HepG2 (cell line): ENCODE results near the gene EXOC3L4. TPM values are rescaled to one million over a fixed set of nuclear protein-coding genes. Genes with fewer than 3 reads are reported as not detected.

Experiments used
- ATAC-seq: fragments of 200-7000 bp; cut with Tn5 transposase; 3 replicates; pipeline ENCODE4 v1.9.1; 2020; ENCODE audit warnings: mild to moderate bottlenecking, moderate library complexity
- BruUV-seq: library from RNA; stranded (reverse); fragments of 400-500 nt; replicated peaks from 2 replicates; lab custom pipeline; 2021; lab: Mats Ljungman, UMichigan
- CTCF ChIA-PET: fragments of 300-600 bp; formaldehyde crosslinking; extraction: SDS; loops from one replicate; lab custom pipeline; 2021; ENCODE audit warnings: low total read pairs, inconsistent platforms, low intra/inter-chr PET ratio; lab: Yijun Ruan, JAX
- POLR2A ChIA-PET: fragments of 350-600 bp; sonication (Branson Sonifier 250); formaldehyde crosslinking; loops from one replicate; lab custom pipeline; 2020; ENCODE audit warnings: antibody characterized with exemption, inconsistent platforms; lab: Yijun Ruan, JAX
- DNase-seq: peaks from one replicate; pipeline ENCODE4 v3.0.0-alpha.2; 2015; ENCODE audit warnings: low spot score
- FAIRE-seq: peaks from 3 replicates; lab custom pipeline; 2011; peaks lifted over from hg19 to GRCh38; lab: Jason Lieb, UNC
- H2AFZ ChIP-seq: one replicate; pipeline ENCODE4 v1.6.1; 2011; ENCODE audit warnings: low read length, inconsistent platforms
- H3K27ac ChIP-seq: fragments of 300-600 bp; 3 replicates; pipeline ENCODE4 v1.8.0; 2011; ENCODE audit warnings: mixed run types, mild to moderate bottlenecking, mixed read lengths, low read length, inconsistent platforms; ENCODE audit not compliant: insufficient read depth; ENCODE audit errors: extremely low read length
- H3K27me3 ChIP-seq, 2 experiments: fragments of 200-600 bp in 1 of 2; 2 replicates in 1 of 2; 3 replicates in 1 of 2; pipeline versions ENCODE4 v1.6.0 to v1.8.0; 2011; ENCODE audit warnings: low read length in 2 of 2, mild to moderate bottlenecking in 2 of 2, moderate library complexity in 2 of 2, inconsistent platforms in 1 of 2; ENCODE audit not compliant: insufficient read depth in 2 of 2, control insufficient read depth in 1 of 2
- H3K36me3 ChIP-seq, 2 experiments: fragments of 200-600 bp in 1 of 2; replicated peaks in 1 of 2; 2 replicates in 1 of 2; 3 replicates in 1 of 2; pipeline versions ENCODE4 v1.5.1 to v1.8.0; 2011; ENCODE audit warnings: low read length in 2 of 2, inconsistent platforms in 1 of 2; ENCODE audit not compliant: insufficient read depth in 2 of 2, control insufficient read depth in 1 of 2
- H3K4me1 ChIP-seq: 2 replicates; pipeline ENCODE4 v1.5.1; 2012; ENCODE audit warnings: low read length, inconsistent platforms; ENCODE audit not compliant: insufficient read depth
- H3K4me2 ChIP-seq: 2 replicates; pipeline ENCODE4 v1.6.0; 2011; ENCODE audit warnings: low read depth, low read length, inconsistent platforms
- H3K4me3 ChIP-seq, 3 experiments: fragments of 200-600 bp in 1 of 3; sonication (generic), shearing (Covaris generic) in 1 of 3; replicated peaks in 1 of 3; 2 replicates each; pipeline ENCODE4 v1.5.1; 2011 to 2016; ENCODE audit warnings: low read length in 3 of 3, inconsistent platforms in 2 of 3, low read depth in 2 of 3, mild to moderate bottlenecking in 2 of 3, control low read depth in 1 of 3, mixed read lengths in 1 of 3; ENCODE audit not compliant: insufficient read depth in 1 of 3
- H3K79me2 ChIP-seq: one replicate; pipeline ENCODE4 v1.6.1; 2011; ENCODE audit warnings: low read length, inconsistent platforms; ENCODE audit not compliant: insufficient read depth
- H3K9ac ChIP-seq: 2 replicates; pipeline ENCODE4 v1.6.0; 2011; ENCODE audit warnings: mild to moderate bottlenecking, low read depth, low read length, inconsistent platforms; ENCODE audit not compliant: insufficient read depth
- H3K9me3 ChIP-seq: 2 replicates; pipeline ENCODE4 v1.5.1; 2012; ENCODE audit warnings: mild to moderate bottlenecking, low read length
- H4K20me1 ChIP-seq: 2 replicates; pipeline ENCODE4 v1.6.0; 2011; ENCODE audit warnings: inconsistent platforms, mild to moderate bottlenecking, low read length, moderate library complexity; ENCODE audit not compliant: insufficient read depth
- DDIT3 ChIP-seq: sonication (generic); formaldehyde crosslinking; IDR thresholded peaks from 2 replicates; pipeline ENCODE4 v1.4.0; 2020; ENCODE audit warnings: mild to moderate bottlenecking, missing genetic modification reagents
- GTF3A ChIP-seq: sonication (generic); formaldehyde crosslinking; conservative IDR thresholded peaks from 2 replicates; pipeline ENCODE4 v1.4.0; 2020; ENCODE audit warnings: mild to moderate bottlenecking, missing genetic modification reagents
- MAFF ChIP-seq: IDR thresholded peaks from 2 replicates; pipeline ENCODE4 v1.6.1; 2011; ENCODE audit warnings: low read depth, low read length, improper control_type of control experiment
- MAFG ChIP-seq: sonication (generic); formaldehyde crosslinking; IDR thresholded peaks from 2 replicates; pipeline ENCODE4 v1.5.1; 2020; ENCODE audit warnings: mild to moderate bottlenecking, missing genetic modification reagents
- MAFK ChIP-seq, 2 experiments: IDR thresholded peaks in 1 of 2; conservative IDR thresholded peaks in 1 of 2; 2 replicates each; pipeline ENCODE4 v1.6.1; 2011; ENCODE audit warnings: improper control_type of control experiment in 2 of 2, low read length in 2 of 2
- SYNCRIP ChIP-seq: fragments of 200-400 bp; formaldehyde crosslinking; IDR thresholded peaks from 2 replicates; pipeline ENCODE4 v1.6.1; 2018; ENCODE audit warnings: mild to moderate bottlenecking, low read depth, low read length; ENCODE audit not compliant: insufficient read depth
- XRCC5 ChIP-seq: fragments of 200-400 bp; formaldehyde crosslinking; optimal IDR thresholded peaks from 2 replicates; pipeline ENCODE3; 2017; ENCODE audit warnings: mild to moderate bottlenecking, low read length
- ZNF121 ChIP-seq: sonication (generic); formaldehyde crosslinking; IDR thresholded peaks from 2 replicates; pipeline ENCODE4 v1.5.0; 2020; ENCODE audit warnings: mild to moderate bottlenecking, missing genetic modification reagents
- ZNF263 ChIP-seq: sonication (generic); formaldehyde crosslinking; IDR thresholded peaks from 2 replicates; pipeline ENCODE4 v1.4.0; 2020; ENCODE audit warnings: missing genetic modification reagents
- WGBS: methylation state at CpG from one replicate; pipeline ENCODE4 v1.1.6; 2017; ENCODE audit warnings: low lambda C conversion rate; 5-methylcytosine and 5-hydroxymethylcytosine counted together
- in situ Hi-C: cut with HindIII; loops from 2 replicates; pipeline ENCODE4 v1.10.0; 2017; ENCODE audit warnings: low pct_unique_long_range_greater_than_20kb; ENCODE audit not compliant: extremely low pct_ligation_motif_present
- intact Hi-C: fragments of 100-400 bp; cut with micrococcal nuclease; formaldehyde crosslinking; loops from one replicate; pipeline ENCODE4 v1.10.0; 2022; ENCODE audit not compliant: unreplicated experiment
- polyA plus RNA-seq, 8 experiments: library from polyadenylated mRNA; depleted of rRNA in 3 of 8; stranded (reverse) in 7 of 8; unstranded in 1 of 8; fragments of >200 nt; fragmentation: Illumina TruSeq in 4 of 8; extraction: Trizol in 4 of 8; gene quantifications; 2 replicates each; pipeline versions ENCODE4 v1.2.1 to v1.2.3, GENCODE V29; 2011 to 2016; ENCODE audit warnings: low read depth in 4 of 8, missing spikeins in 1 of 8, mixed read lengths in 1 of 8; ENCODE audit not compliant: insufficient read depth in 1 of 8
- total RNA-seq, 5 experiments: library from RNA; depleted of rRNA; stranded (reverse); fragments of >200 nt; fragmentation: Illumina TruSeq; extraction: Trizol; gene quantifications; 2 replicates each; pipeline ENCODE4 v1.2.3, GENCODE V29; 2016; ENCODE audit warnings: low read depth in 1 of 5
- TF ChIP-seq, protein P1 (sequence below): sonication (generic); formaldehyde crosslinking; IDR thresholded peaks from 2 replicates; pipeline ENCODE4 v1.5.0; 2020; ENCODE audit warnings: missing genetic modification reagents

The EXOC3L4 gene
- total and polyA plus RNA-seq, 2 of the 13 experiments (the other 11 are each of a cell fraction or from before 2014, with no cell fraction given), result 11.8 to 27.0 TPM

GRCh38 chr14:103136388-103137271 lies 42.1 kb downstream of the EXOC3L4 start:
- H4K20me1 ChIP-seq, result no peaks in the 10 kb centered on the region; the same call in 1 of the 2 replicates
- H3K4me2 ChIP-seq, result no peak overlapping the region
- POLR2A ChIA-PET, result interaction anchor here (1.2 kb wide), 1 partner anchor 18 kb away, joined by 3 read pairs; no protein-coding TSS in a partner anchor
- no peaks in the 10 kb centered on the region for H3K36me3 ChIP-seq
- H3K27ac ChIP-seq, result no peak overlapping the region
- in situ Hi-C loops, result no loop called here
- DNase-seq (no peak), FAIRE-seq (no peak), ATAC-seq (no peak)
- TF ChIP-seq MAFK (conservative IDR thresholded peaks at IDR 0.05 in 1 of 2, IDR thresholded peaks at IDR 0.05 in 1 of 2; ENCODE audit: low read length in 2 of 2) (peak; percentile 80 to 88), ZNF121 (0 out of 2 replicates have a peak, but pooled peaks have one; percentile 13), SYNCRIP (no peak), DDIT3 (CRISPR knock-in tag) (no peak), MAFF (peak; percentile 82), ZNF263 (CRISPR knock-in tag) (peak; percentile 76), XRCC5 (peak; percentile 18), MAFG (peak; percentile 92), GTF3A (no peak)
- TF ChIP-seq, protein P1, sequence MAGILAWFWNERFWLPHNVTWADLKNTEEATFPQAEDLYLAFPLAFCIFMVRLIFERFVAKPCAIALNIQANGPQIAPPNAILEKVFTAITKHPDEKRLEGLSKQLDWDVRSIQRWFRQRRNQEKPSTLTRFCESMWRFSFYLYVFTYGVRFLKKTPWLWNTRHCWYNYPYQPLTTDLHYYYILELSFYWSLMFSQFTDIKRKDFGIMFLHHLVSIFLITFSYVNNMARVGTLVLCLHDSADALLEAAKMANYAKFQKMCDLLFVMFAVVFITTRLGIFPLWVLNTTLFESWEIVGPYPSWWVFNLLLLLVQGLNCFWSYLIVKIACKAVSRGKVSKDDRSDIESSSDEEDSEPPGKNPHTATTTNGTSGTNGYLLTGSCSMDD (CRISPR knock-in tag), result no peak
- peaks cover 2 to 24% of the 10 kb centered on the region in 2 experiments; a peak in 2 of 5 replicates for H3K27me3 ChIP-seq
- no TSS peak for BruUV-seq
- CTCF ChIA-PET, result no interaction called here
- intact Hi-C loops, result no loop called here
- no peak overlapping the region for H3K9ac ChIP-seq
- no peak overlapping the region for H2AFZ ChIP-seq
- WGBS, result 53% methylated on average over 20 of the region's 20 CpGs
- no peaks in the 10 kb centered on the region for H3K9me3 ChIP-seq
- peaks cover 47% of the 10 kb centered on the region for H3K4me1 ChIP-seq
- H3K4me3 ChIP-seq, result no peak overlapping the region
- no peaks in the 10 kb centered on the region for H3K79me2 ChIP-seq
